Endothelial cell of umbilical vein (primary cell): ENCODE data around the gene DCUN1D2. TPM values are rescaled to one million over a fixed set of nuclear protein-coding genes. Genes with fewer than 3 reads are reported as not detected.

Source experiments
- BruUV-seq: library from RNA; stranded (reverse); fragments of 400-500 nt; replicated peaks from 2 replicates; lab custom pipeline; 2021; lab: Mats Ljungman, UMichigan
- CTCF ChIA-PET: fragments of 300-600, 350-600 bp; sonication (Branson Sonifier 250); formaldehyde crosslinking; loops from one replicate; lab custom pipeline; 2021; ENCODE audit warnings: antibody characterized with exemption, inconsistent platforms; lab: Charles Lee
- POLR2A ChIA-PET: fragments of 300-600, 350-600 bp; sonication (Branson Sonifier 250); formaldehyde crosslinking; loops from one replicate; lab custom pipeline; 2021; ENCODE audit warnings: antibody characterized with exemption, inconsistent platforms; lab: Charles Lee
- DNase-seq: peaks from one replicate; pipeline ENCODE4 v3.0.0-alpha.2; 2011; ENCODE audit warnings: low read depth, low spot score
- FAIRE-seq: peaks from 2 replicates; lab custom pipeline; 2011; peaks lifted over from hg19 to GRCh38; lab: Jason Lieb, UNC
- H2AFZ ChIP-seq: 2 replicates; pipeline ENCODE4 v1.6.0; 2012; ENCODE audit warnings: low read depth, low read length, control low read depth, inconsistent platforms
- H3K27ac ChIP-seq: 2 replicates; pipeline ENCODE4 v1.5.1; 2011; ENCODE audit warnings: low read depth, mild to moderate bottlenecking, control low read depth, low read length, moderate library complexity; ENCODE audit not compliant: insufficient read depth
- H3K27me3 ChIP-seq, 2 experiments: 2 replicates each; pipeline versions ENCODE4 v1.6.0 to v1.6.1; 2011; ENCODE audit warnings: low read length in 2 of 2, mixed read lengths in 1 of 2; ENCODE audit not compliant: control insufficient read depth in 2 of 2, insufficient read depth in 2 of 2
- H3K36me3 ChIP-seq, 2 experiments: 2 replicates in 1 of 2; 3 replicates in 1 of 2; pipeline ENCODE4 v1.5.1; 2011; ENCODE audit warnings: low read length in 2 of 2, mild to moderate bottlenecking in 1 of 2, moderate library complexity in 1 of 2; ENCODE audit not compliant: control insufficient read depth in 2 of 2, insufficient read depth in 2 of 2; ENCODE audit errors: extremely low read depth in 1 of 2
- H3K4me1 ChIP-seq: 3 replicates; pipeline ENCODE4 v1.5.1; 2011; ENCODE audit warnings: mild to moderate bottlenecking, low read length; ENCODE audit not compliant: control insufficient read depth, insufficient read depth; ENCODE audit errors: extremely low read depth
- H3K4me2 ChIP-seq: 2 replicates; pipeline ENCODE4 v1.6.1; 2011; ENCODE audit warnings: low read length, control low read depth, mixed read lengths; ENCODE audit not compliant: insufficient read depth
- H3K4me3 ChIP-seq, 3 experiments: fragments of 200-600 bp in 1 of 3; sonication (generic), shearing (Covaris generic) in 1 of 3; replicated peaks in 1 of 3; 2 replicates each; pipeline ENCODE4 v1.5.1; 2011 to 2016; ENCODE audit warnings: control low read depth in 3 of 3, low read length in 3 of 3, mild to moderate bottlenecking in 2 of 3, inconsistent platforms in 1 of 3, low read depth in 1 of 3, moderate library complexity in 1 of 3; ENCODE audit not compliant: insufficient read depth in 1 of 3
- H3K79me2 ChIP-seq: 2 replicates; pipeline ENCODE4 v1.6.0; 2012; ENCODE audit warnings: low read length, inconsistent platforms; ENCODE audit not compliant: control insufficient read depth, insufficient read depth
- H3K9ac ChIP-seq: replicated peaks from 2 replicates; pipeline ENCODE3; 2011; ENCODE audit warnings: low read length, control low read depth; ENCODE audit not compliant: insufficient read depth; ENCODE audit errors: extremely low read depth
- H3K9me1 ChIP-seq: replicated peaks from 3 replicates; pipeline ENCODE4 v1.6.0; 2011; ENCODE audit warnings: mild to moderate bottlenecking, low read length; ENCODE audit not compliant: control insufficient read depth, insufficient read depth; ENCODE audit errors: extremely low read depth
- H3K9me3 ChIP-seq: replicated peaks from 2 replicates; pipeline ENCODE4 v1.5.1; 2012; ENCODE audit warnings: low read length, inconsistent platforms; ENCODE audit not compliant: control insufficient read depth, insufficient read depth
- H4K20me1 ChIP-seq: replicated peaks from 2 replicates; pipeline ENCODE3; 2011; ENCODE audit warnings: mild to moderate bottlenecking, low read length; ENCODE audit not compliant: control insufficient read depth, insufficient read depth; ENCODE audit errors: extremely low read depth
- CTCF ChIP-seq, 2 donors: IDR thresholded peaks; 1 replicate in 1 of 2; 2 replicates in 1 of 2; pipeline ENCODE4 v1.5.1; 2011; ENCODE audit warnings: low read length in 2 of 2, mild to moderate bottlenecking in 2 of 2, moderate library complexity in 2 of 2, control low read depth in 1 of 2, inconsistent platforms in 1 of 2, low read depth in 1 of 2; ENCODE audit not compliant: insufficient read depth in 1 of 2; ENCODE audit errors: extremely low read depth in 1 of 2
- EZH2 ChIP-seq: IDR thresholded peaks from 2 replicates; pipeline ENCODE4 v1.6.1; 2012; ENCODE audit warnings: borderline replicate concordance, low read depth, mild to moderate bottlenecking, moderate library complexity, low read length, inconsistent platforms; ENCODE audit not compliant: severe bottlenecking
- FOS ChIP-seq: IDR thresholded peaks from 2 replicates; pipeline ENCODE4 v1.6.1; 2011; ENCODE audit warnings: mild to moderate bottlenecking, low read length, moderate library complexity, borderline replicate concordance; ENCODE audit not compliant: insufficient read depth
- GATA2 ChIP-seq: IDR thresholded peaks from 2 replicates; pipeline ENCODE4 v1.7.0; 2011; ENCODE audit warnings: low read depth, mild to moderate bottlenecking, moderate library complexity, mixed read lengths, low read length; ENCODE audit not compliant: insufficient read length, insufficient read depth
- JUN ChIP-seq: IDR thresholded peaks from 2 replicates; pipeline ENCODE4 v1.6.1; 2011; ENCODE audit warnings: borderline replicate concordance, low read depth; ENCODE audit not compliant: insufficient read length, insufficient read depth
- MAX ChIP-seq: IDR thresholded peaks from 2 replicates; pipeline ENCODE4 v1.6.1; 2011; ENCODE audit not compliant: insufficient read depth, insufficient read length
- MYC ChIP-seq: IDR thresholded peaks from one replicate; pipeline ENCODE4 v1.6.1; 2011; ENCODE audit warnings: mild to moderate bottlenecking, low read depth, low read length
- POLR2A ChIP-seq: IDR thresholded peaks from 2 replicates; pipeline ENCODE4 v1.6.1; 2012; ENCODE audit warnings: low read depth, mild to moderate bottlenecking, control low read depth, low read length
- POLR2AphosphoS5 ChIP-seq: IDR thresholded peaks from 2 replicates; pipeline ENCODE4 v1.6.1; 2012; ENCODE audit warnings: low read depth, mild to moderate bottlenecking, control low read depth, low read length, moderate library complexity; ENCODE audit not compliant: insufficient read depth
- dilution Hi-C: fragments of 300-500 bp; cut with MboI; formaldehyde crosslinking; loops from one replicate; pipeline ENCODE4 v1.15.0; 2019; ENCODE audit warnings: low sequenced_read_pairs; ENCODE audit not compliant: extremely low pct_ligation_motif_present
- intact Hi-C: fragments of 100-400 bp; cut with micrococcal nuclease; formaldehyde crosslinking; loops from one replicate; pipeline ENCODE4 v1.10.0; 2022
- polyA plus RNA-seq, 4 experiments: library from polyadenylated mRNA; depleted of rRNA in 3 of 4; stranded (reverse) in 3 of 4; unstranded in 1 of 4; fragments of >200 nt; gene quantifications; 2 replicates each; pipeline versions ENCODE4 v1.2.1 to v1.2.3, GENCODE V29; 2011 to 2012; ENCODE audit warnings: missing spikeins in 1 of 4
- total RNA-seq: library from RNA; stranded (reverse); gene quantifications from 2 replicates; pipeline ENCODE4 v1.2.3, GENCODE V29; 2021

The DCUN1D2 gene
- total and polyA plus RNA-seq, 2 donors (not counting 3 experiments of a cell fraction or from before 2014, with no cell fraction given): 10.5 to 24.9 TPM

- dilution Hi-C loops (no loop called here), intact Hi-C loops (no loop called here)
- no TSS peak for BruUV-seq
- Histone ChIP-seq H3K4me2 (no peak overlapping the region), H2AFZ (no peak overlapping the region), H3K9me3 (no peaks in the 10 kb centered on the region), H3K27ac (no peak overlapping the region), H3K9ac (no peak overlapping the region), H3K9me1 (no peaks in the 10 kb centered on the region), H3K36me3 (peaks cover under 1 to 7% of the 10 kb centered on the region in 2 experiments), H3K4me3 (no peak overlapping the region), H3K79me2 (peaks cover 45% of the 10 kb centered on the region), H4K20me1 (no peaks in the 10 kb centered on the region), H3K27me3 (no peaks in the 10 kb centered on the region), H3K4me1 (no peaks in the 10 kb centered on the region)
- FAIRE-seq (no peak), DNase-seq (no peak)
- ChIA-PET POLR2A (no interaction called here), CTCF (interaction anchor here (1.1 kb wide), 1 partner anchor 48 kb away, joined by 3 read pairs; no protein-coding TSS in a partner anchor)
- TF ChIP-seq FOS (no peak), JUN (no peak), MYC (no peak), POLR2AphosphoS5 (no peak), EZH2 (no peak), CTCF (IDR thresholded peaks at IDR 0.05; ENCODE audit: extremely low read depth in 1 of 2, insufficient read depth in 1 of 2, low read depth in 1 of 2, low read length in 2 of 2) (no peak), MAX (no peak), GATA2 (no peak), POLR2A (no peak)
Observed at GRCh38 chr13:113483504-113484293, 6.8 kb downstream of the DCUN1D2 start.
